ENCODE data around the gene STAC. TPM values are rescaled to one million over a fixed set of nuclear protein-coding genes. Genes with fewer than 3 reads are reported as not detected.

Gene STAC
- polyA plus RNA-seq, 1 experiment, result 1.5 TPM

- Histone ChIP-seq H3K4me3 (ENCODE audit: low read depth, low read length) (no peak overlapping the region), H3K9me3 (ENCODE audit: control insufficient read depth, insufficient read depth, low read length) (no peaks in the 10 kb centered on the region), H3K27me3 (ENCODE audit: control insufficient read depth, insufficient read depth, low read length) (no peaks in the 10 kb centered on the region), H3K27ac (ENCODE audit: low read depth, low read length) (no peak overlapping the region)
- DNase-seq (ENCODE audit: low read depth, low spot score), result no peak
- ChIA-PET POLR2A (no interaction called here), CTCF (interaction anchor here (0.6 kb wide), 1 partner anchor 8 kb away, joined by 3 read pairs; no protein-coding TSS in a partner anchor)
- no peak for TF ChIP-seq CTCF (IDR thresholded peaks at IDR 0.05; ENCODE audit: low read depth, low read length)
These were observed 17.5 kb downstream of the STAC start for GRCh38 chr3:36397841-36398240.

GRCh38 chr3:36399933-36400332 lies 19.6 kb downstream of the STAC start:
- Histone ChIP-seq H3K9me3 (ENCODE audit: control insufficient read depth, insufficient read depth, low read length) (no peaks in the 10 kb centered on the region), H3K27me3 (ENCODE audit: control insufficient read depth, insufficient read depth, low read length) (no peaks in the 10 kb centered on the region), H3K4me3 (ENCODE audit: low read depth, low read length) (no peak overlapping the region), H3K27ac (ENCODE audit: low read depth, low read length) (no peak overlapping the region)
- ChIA-PET CTCF (no interaction called here), POLR2A (no interaction called here)
- no peak for TF ChIP-seq CTCF (IDR thresholded peaks at IDR 0.05; ENCODE audit: low read depth, low read length)
- no peak for DNase-seq (ENCODE audit: low read depth, low spot score)

- H3K27me3 ChIP-seq (ENCODE audit: control insufficient read depth, insufficient read depth, low read length), result no peaks in the 10 kb centered on the region
- DNase-seq (ENCODE audit: low read depth, low spot score), result no peak
- POLR2A ChIA-PET, result no interaction called here
- H3K27ac ChIP-seq (ENCODE audit: low read depth, low read length), result no peak overlapping the region
- CTCF ChIA-PET, result no interaction called here
- H3K4me3 ChIP-seq (ENCODE audit: low read depth, low read length), result no peak overlapping the region
- no peaks in the 10 kb centered on the region for H3K9me3 ChIP-seq (ENCODE audit: control insufficient read depth, insufficient read depth, low read length)
- TF ChIP-seq CTCF (IDR thresholded peaks at IDR 0.05; ENCODE audit: low read depth, low read length), result no peak
These were observed 20.8 kb downstream of the STAC start for GRCh38 chr3:36401056-36401455.

GRCh38 chr3:36403661-36404060 lies 23.4 kb downstream of the STAC start:
- ChIA-PET CTCF (no interaction called here), POLR2A (no interaction called here)
- no peak overlapping the region for H3K4me3 ChIP-seq (ENCODE audit: low read depth, low read length)
- no peak for TF ChIP-seq CTCF (IDR thresholded peaks at IDR 0.05; ENCODE audit: low read depth, low read length)
- no peaks in the 10 kb centered on the region for H3K9me3 ChIP-seq (ENCODE audit: control insufficient read depth, insufficient read depth, low read length)
- no peak overlapping the region for H3K27ac ChIP-seq (ENCODE audit: low read depth, low read length)
- no peaks in the 10 kb centered on the region for H3K27me3 ChIP-seq (ENCODE audit: control insufficient read depth, insufficient read depth, low read length)
- DNase-seq (ENCODE audit: low read depth, low spot score), result no peak

GRCh38 chr3:36405190-36405589 lies 24.9 kb downstream of the STAC start:
- no peak overlapping the region for H3K4me3 ChIP-seq (ENCODE audit: low read depth, low read length)
- no peaks in the 10 kb centered on the region for H3K9me3 ChIP-seq (ENCODE audit: control insufficient read depth, insufficient read depth, low read length)
- ChIA-PET POLR2A (no interaction called here), CTCF (no interaction called here)
- no peak for DNase-seq (ENCODE audit: low read depth, low spot score)
- TF ChIP-seq CTCF (IDR thresholded peaks at IDR 0.05; ENCODE audit: low read depth, low read length), result no peak
- no peaks in the 10 kb centered on the region for H3K27me3 ChIP-seq (ENCODE audit: control insufficient read depth, insufficient read depth, low read length)
- H3K27ac ChIP-seq (ENCODE audit: low read depth, low read length), result no peak overlapping the region

All from AG04450 (cell line).